Sigmoid colon (tissue), 4 donors: ENCODE results near the gene TELO2.

Experiments
- CTCF ChIP-seq, 4 experiments: fragments of 450-650 bp in 3 of 4; fragments of 200-600 bp in 1 of 4; IDR thresholded peaks; one replicate each; pipeline ENCODE4 v1.5.1; 2016 to 2019; ENCODE audit warnings: antibody characterized with exemption in 4 of 4, mild to moderate bottlenecking in 3 of 4, moderate library complexity in 2 of 4
- EP300 ChIP-seq, 4 donors: sonication (generic); formaldehyde crosslinking; IDR thresholded peaks; one replicate each; pipeline ENCODE4 v1.6.1; 2017; ENCODE audit warnings: antibody characterized with exemption in 4 of 4
- POLR2A ChIP-seq, 2 donors: fragments of 450-650 bp; IDR thresholded peaks; one replicate each; pipeline ENCODE4 v1.6.1; 2016; ENCODE audit warnings: antibody characterized with exemption in 2 of 2, mild to moderate bottlenecking in 2 of 2, moderate library complexity in 2 of 2

- no peak for TF ChIP-seq EP300 (IDR thresholded peaks at IDR 0.05)
- TF ChIP-seq POLR2A (IDR thresholded peaks at IDR 0.05), result no peak
- no peak for TF ChIP-seq CTCF (IDR thresholded peaks at IDR 0.05)
Observed at GRCh38 chr16:1488619-1489018, 4.5 kb upstream of the TELO2 start, which contains the start of gene PTX4.
